CD4-positive, alpha-beta T cell (primary cell): ENCODE results near the gene SLC9A5. TPM values are rescaled to one million over a fixed set of nuclear protein-coding genes. Genes with fewer than 3 reads are reported as not detected.

Source experiments
- ATAC-seq: fragments of 200-7000 bp; cut with Tn5 transposase; one replicate; pipeline ENCODE4 v1.10.0; 2022; ENCODE audit warnings: mild to moderate bottlenecking; ENCODE audit not compliant: poor library complexity
- CTCF ChIA-PET: fragments of 350-600 bp; sonication (Branson Sonifier 250); formaldehyde crosslinking; loops from one replicate; lab custom pipeline; 2021; ENCODE audit warnings: antibody characterized with exemption, inconsistent platforms; lab: Charles Lee
- POLR2A ChIA-PET: fragments of 350-600 bp; sonication (Branson Sonifier 250); formaldehyde crosslinking; loops from one replicate; lab custom pipeline; 2021; ENCODE audit warnings: antibody characterized with exemption, inconsistent platforms; lab: Charles Lee
- DNase-seq, 14 experiments: peaks; one replicate each; pipeline ENCODE4 v3.0.0-alpha.2; 2013 to 2020; ENCODE audit warnings: mixed read lengths in 2 of 14
- H3K27ac ChIP-seq, 2 donors: one replicate each; pipeline versions ENCODE4 v1.5.1 to v1.7.0; 2013; ENCODE audit warnings: low read length in 2 of 2, low read depth in 1 of 2, mild to moderate bottlenecking in 1 of 2
- H3K27me3 ChIP-seq, 2 experiments: 1 replicate in 1 of 2; 2 replicates in 1 of 2; pipeline versions ENCODE4 v1.6.1 to v1.7.0; 2013; ENCODE audit warnings: low read length in 2 of 2, control low read depth in 1 of 2, mild to moderate bottlenecking in 1 of 2, moderate library complexity in 1 of 2; ENCODE audit not compliant: insufficient read depth in 2 of 2, control insufficient read depth in 1 of 2
- H3K36me3 ChIP-seq: one replicate; pipeline ENCODE4 v1.6.1; 2013; ENCODE audit warnings: low read length, control low read depth; ENCODE audit not compliant: insufficient read depth
- H3K4me1 ChIP-seq: one replicate; pipeline ENCODE4 v1.6.1; 2013; ENCODE audit warnings: low read length, control low read depth; ENCODE audit not compliant: insufficient read depth
- H3K4me3 ChIP-seq: one replicate; pipeline ENCODE4 v1.5.1; 2013; ENCODE audit warnings: mild to moderate bottlenecking, low read length, moderate library complexity
- H3K9me3 ChIP-seq, 2 experiments: 1 replicate in 1 of 2; 2 replicates in 1 of 2; pipeline versions ENCODE4 v1.6.1 to v1.7.0; 2013; ENCODE audit warnings: low read length in 2 of 2, mild to moderate bottlenecking in 2 of 2, control low read depth in 1 of 2, moderate library complexity in 1 of 2; ENCODE audit not compliant: control insufficient read depth in 1 of 2, insufficient read depth in 1 of 2
- H3K27ac Mint-ChIP-seq: one replicate; pipeline ENCODE4 v1.8.0; 2020; ENCODE audit warnings: mixed read lengths
- H3K27me3 Mint-ChIP-seq: one replicate; pipeline ENCODE4 v1.8.0; 2021; ENCODE audit warnings: mixed read lengths
- H3K36me3 Mint-ChIP-seq: one replicate; pipeline ENCODE4 v1.8.0; 2021; ENCODE audit warnings: low read depth, mixed read lengths
- H3K4me1 Mint-ChIP-seq: one replicate; pipeline ENCODE4 v1.8.0; 2021; ENCODE audit warnings: low read depth, mixed read lengths
- H3K4me3 Mint-ChIP-seq: one replicate; pipeline ENCODE4 v1.8.0; 2020; ENCODE audit warnings: mild to moderate bottlenecking, mixed read lengths
- H3K9me3 Mint-ChIP-seq: one replicate; pipeline ENCODE4 v1.8.0; 2020; ENCODE audit warnings: mixed read lengths
- intact Hi-C, 2 experiments: fragments of 100-400 bp; cut with DNase I in 1 of 2; cut with micrococcal nuclease in 1 of 2; formaldehyde crosslinking; loops; one replicate each; pipeline versions ENCODE4 v1.15.1 to v1.9.0; 2023 to 2025; cut with DNase I, micrococcal nuclease
- microRNA-seq: library from miRNA; unstranded; fragments of <30 nt; microRNA quantifications from one replicate; pipeline ENCODE4 v1.2.0, GENCODE V29; 2021; ENCODE audit warnings: borderline microRNAs expressed, borderline replicate concordance
- total RNA-seq, 174 experiments: library from RNA in 2 of 174; stranded (reverse) in 2 of 174; gene quantifications; one replicate each; pipeline ENCODE4 v1.2.3 and lab custom pipeline; 2021 to 2026
- TF ChIP-seq, protein P1 (sequence below): fragments of 200-600 bp; IDR thresholded peaks from one replicate; pipeline ENCODE4 v1.8.0; 2022; ENCODE audit warnings: antibody characterized with exemption, mild to moderate bottlenecking

Gene SLC9A5
- total RNA-seq, 2 experiments from 2014 or later, result 3.1 TPM

DNA sequence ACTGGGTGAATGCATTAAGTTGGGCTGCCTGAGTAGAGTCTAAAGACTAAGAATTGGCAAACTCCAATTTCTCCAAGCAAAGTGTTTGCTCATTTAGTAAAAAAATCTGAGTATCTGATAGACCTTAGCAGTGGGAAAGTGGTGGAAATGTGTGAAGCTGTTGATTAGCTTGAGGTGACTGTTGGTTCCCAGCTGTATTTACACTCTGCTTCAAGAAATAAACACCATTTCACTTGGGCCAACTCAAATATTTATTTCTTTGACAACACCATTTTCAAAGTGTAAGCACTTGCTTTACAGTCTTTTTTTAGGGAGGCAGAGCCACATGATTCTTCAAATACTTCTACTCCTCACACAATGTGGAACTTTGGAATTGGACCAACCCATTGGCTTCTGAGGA lies 69.1 kb downstream of the SLC9A5 start:
- no peak overlapping the region for H3K27ac Mint-ChIP-seq
- TF ChIP-seq, protein P1, sequence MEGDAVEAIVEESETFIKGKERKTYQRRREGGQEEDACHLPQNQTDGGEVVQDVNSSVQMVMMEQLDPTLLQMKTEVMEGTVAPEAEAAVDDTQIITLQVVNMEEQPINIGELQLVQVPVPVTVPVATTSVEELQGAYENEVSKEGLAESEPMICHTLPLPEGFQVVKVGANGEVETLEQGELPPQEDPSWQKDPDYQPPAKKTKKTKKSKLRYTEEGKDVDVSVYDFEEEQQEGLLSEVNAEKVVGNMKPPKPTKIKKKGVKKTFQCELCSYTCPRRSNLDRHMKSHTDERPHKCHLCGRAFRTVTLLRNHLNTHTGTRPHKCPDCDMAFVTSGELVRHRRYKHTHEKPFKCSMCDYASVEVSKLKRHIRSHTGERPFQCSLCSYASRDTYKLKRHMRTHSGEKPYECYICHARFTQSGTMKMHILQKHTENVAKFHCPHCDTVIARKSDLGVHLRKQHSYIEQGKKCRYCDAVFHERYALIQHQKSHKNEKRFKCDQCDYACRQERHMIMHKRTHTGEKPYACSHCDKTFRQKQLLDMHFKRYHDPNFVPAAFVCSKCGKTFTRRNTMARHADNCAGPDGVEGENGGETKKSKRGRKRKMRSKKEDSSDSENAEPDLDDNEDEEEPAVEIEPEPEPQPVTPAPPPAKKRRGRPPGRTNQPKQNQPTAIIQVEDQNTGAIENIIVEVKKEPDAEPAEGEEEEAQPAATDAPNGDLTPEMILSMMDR, result no peak
- no peaks in the 10 kb centered on the region for H3K4me1 Mint-ChIP-seq
- Histone ChIP-seq H3K4me1 (no peaks in the 10 kb centered on the region), H3K9me3 (no peaks in the 10 kb centered on the region), H3K27ac (no peak overlapping the region), H3K36me3 (no peaks in the 10 kb centered on the region), H3K4me3 (no peak overlapping the region), H3K27me3 (peaks cover 9 to 38% of the 10 kb centered on the region in 2 experiments)
- CTCF ChIA-PET, result interaction anchor here (0.7 kb wide), 1 partner anchor 308 kb away, joined by 3 read pairs; no protein-coding TSS in a partner anchor
- POLR2A ChIA-PET, result no interaction called here
- intact Hi-C loops, result no loop called here
- peaks cover 40% of the 10 kb centered on the region for H3K27me3 Mint-ChIP-seq
- H3K9me3 Mint-ChIP-seq, result no peaks in the 10 kb centered on the region
- no peak for ATAC-seq
- DNase-seq, result no peak
- H3K4me3 Mint-ChIP-seq, result no peak overlapping the region
- H3K36me3 Mint-ChIP-seq, result no peaks in the 10 kb centered on the region

Small RNA genes within 50 kb of the gene (microRNA-seq; reads per million reads assigned to microRNA genes)
- gene MIR328, result 159 reads per million, percentile 70 among the genes with 10 or more reads in this experiment

Other genes with a start within 250 kb of the SLC9A5 start
- 10 to 100 TPM; 58.8 to 59.6 TPM for gene CBFB, start 219.8 kb upstream of the SLC9A5 start, total RNA-seq
- 10 to 100 TPM; 10.6 to 10.8 TPM for gene PHAF1, start 139.0 kb upstream of the SLC9A5 start, total RNA-seq
- gene B3GNT9, start 98.0 kb upstream of the SLC9A5 start, total RNA-seq, result 1 to 10 TPM; 2.0 to 2.5 TPM
- gene TRADD, start 89.1 kb upstream of the SLC9A5 start, total RNA-seq, result 10 to 100 TPM; 32.4 to 34.0 TPM
- 10 to 100 TPM; 11.5 to 11.6 TPM for gene FBXL8, start 89.0 kb upstream of the SLC9A5 start, total RNA-seq
- 10 to 100 TPM; 19.7 to 26.1 TPM for gene HSF4, start 84.2 kb upstream of the SLC9A5 start, total RNA-seq
- 1 to 10 TPM; 1.1 to 1.2 TPM for gene NOL3, start 78.4 kb upstream of the SLC9A5 start, total RNA-seq
- 10 to 100 TPM in 1 of 2 experiments, 1 to 10 TPM in 1; 9.7 to 10.6 TPM for gene MATCAP1, start 65.0 kb upstream of the SLC9A5 start, total RNA-seq
- gene EXOC3L1, start 58.8 kb upstream of the SLC9A5 start, total RNA-seq, result not detected
- 10 to 100 TPM; 50.9 to 56.1 TPM for gene E2F4, start 56.8 kb upstream of the SLC9A5 start, total RNA-seq
- gene ELMO3, start 49.8 kb upstream of the SLC9A5 start, total RNA-seq, result 1 to 10 TPM; 1.9 to 2.3 TPM
- 10 to 100 TPM; 35.8 to 37.6 TPM for gene TMEM208, start 21.8 kb upstream of the SLC9A5 start, total RNA-seq
- 10 to 100 TPM; 21.1 to 26.0 TPM for gene FHOD1, start 1.5 kb upstream of the SLC9A5 start, total RNA-seq
- gene PLEKHG4, start 30.6 kb downstream of the SLC9A5 start, total RNA-seq, result 10 to 100 TPM; 13.1 to 14.0 TPM
- not detected for gene KCTD19, start 77.8 kb downstream of the SLC9A5 start, total RNA-seq
- not detected for gene LRRC36, start 77.8 kb downstream of the SLC9A5 start, total RNA-seq
- not detected for gene TPPP3, start 144.5 kb downstream of the SLC9A5 start, total RNA-seq
- gene ZDHHC1, start 167.5 kb downstream of the SLC9A5 start, total RNA-seq, result under 1 TPM in 1 of 2 experiments, not detected in 1; 0.22 TPM
- not detected for gene HSD11B2, start 182.1 kb downstream of the SLC9A5 start, total RNA-seq
- gene ATP6V0D1, start 232.2 kb downstream of the SLC9A5 start, total RNA-seq, result 10 to 100 TPM; 39.4 to 41.7 TPM
- gene AGRP, start 234.6 kb downstream of the SLC9A5 start, total RNA-seq, result not detected